SK-N-SH (cell line): Measurements from ENCODE around the gene NCAM1. TPM values are rescaled to one million over a fixed set of nuclear protein-coding genes. Genes with fewer than 3 reads are reported as not detected.

Experiments
- CTCF ChIA-PET: fragments of 300-600, 350-600 bp; formaldehyde crosslinking; extraction: SDS; loops from one replicate; lab custom pipeline; 2021; lab: Yijun Ruan, JAX
- POLR2A ChIA-PET: fragments of 350-600 bp; sonication (Branson Sonifier 250); formaldehyde crosslinking; extraction: SDS; loops from one replicate; lab custom pipeline; 2020; ENCODE audit warnings: antibody characterized with exemption, inconsistent platforms; lab: Yijun Ruan, JAX
- DNase-seq: peaks from one replicate; pipeline ENCODE4 v3.0.0; 2012
- H2AFZ ChIP-seq: fragments of 200-600 bp; sonication (generic); 2 replicates; pipeline ENCODE4 v1.8.1; 2016; ENCODE audit warnings: antibody characterized with exemption, mild to moderate bottlenecking, low read depth
- H3F3A ChIP-seq: fragments of 200-600 bp; sonication (generic); replicated peaks from 2 replicates; pipeline ENCODE3; 2016; ENCODE audit warnings: antibody characterized with exemption, mild to moderate bottlenecking; ENCODE audit not compliant: insufficient read depth
- H3K27ac ChIP-seq, 2 experiments: fragments of 200-500 bp in 1 of 2; fragments of 200-600 bp in 1 of 2; sonication (Bioruptor generic) in 1 of 2; sonication (generic), shearing (Covaris generic) in 1 of 2; 2 replicates each; pipeline versions ENCODE4 v1.5.1 to v1.6.1; 2014 to 2016; ENCODE audit warnings: low read depth in 2 of 2, inconsistent platforms in 1 of 2, low read length in 1 of 2, mild to moderate bottlenecking in 1 of 2, mixed read lengths in 1 of 2
- H3K27me3 ChIP-seq: fragments of 200-600 bp; sonication (generic), shearing (Covaris generic); 2 replicates; pipeline ENCODE4 v1.6.1; 2016; ENCODE audit warnings: mixed run types; ENCODE audit not compliant: insufficient read depth
- H3K36me3 ChIP-seq, 2 experiments: fragments of 200-500 bp in 1 of 2; fragments of 200-600 bp in 1 of 2; sonication (Bioruptor generic) in 1 of 2; sonication (generic) in 1 of 2; replicated peaks in 1 of 2; 2 replicates each; pipeline versions ENCODE3 to v1.5.1; 2014 to 2016; ENCODE audit warnings: low read length in 1 of 2, mild to moderate bottlenecking in 1 of 2; ENCODE audit not compliant: insufficient read depth in 2 of 2, control insufficient read depth in 1 of 2
- H3K4me1 ChIP-seq, 2 experiments: fragments of 200-500 bp in 1 of 2; fragments of 200-600 bp in 1 of 2; sonication (Bioruptor generic) in 1 of 2; sonication (generic), shearing (Covaris generic) in 1 of 2; 2 replicates each; pipeline versions ENCODE4 v1.5.1 to v1.6.1; 2014 to 2016; ENCODE audit warnings: low read depth in 1 of 2, low read length in 1 of 2, mixed run types in 1 of 2; ENCODE audit not compliant: insufficient read depth in 2 of 2, control insufficient read depth in 1 of 2
- H3K4me2 ChIP-seq: fragments of 200-600 bp; sonication (generic), shearing (Covaris generic); 2 replicates; pipeline ENCODE4 v1.6.1; 2017; ENCODE audit warnings: mixed run types
- H3K4me3 ChIP-seq, 2 experiments: fragments of 200-500 bp in 1 of 2; fragments of 200-600 bp in 1 of 2; sonication (Bioruptor generic) in 1 of 2; sonication (generic), shearing (Covaris generic) in 1 of 2; 2 replicates each; pipeline versions ENCODE4 v1.5.1 to v1.8.1; 2014 to 2016; ENCODE audit warnings: low read depth in 2 of 2, inconsistent platforms in 1 of 2, low read length in 1 of 2, mild to moderate bottlenecking in 1 of 2, mixed read lengths in 1 of 2, moderate library complexity in 1 of 2
- H3K79me2 ChIP-seq: fragments of 200-600 bp; sonication (generic); 2 replicates; pipeline ENCODE4 v1.8.1; 2017; ENCODE audit warnings: mild to moderate bottlenecking; ENCODE audit not compliant: insufficient read depth
- H3K9ac ChIP-seq: fragments of 200-600 bp; sonication (generic); 2 replicates; pipeline ENCODE4 v1.6.1; 2017; ENCODE audit warnings: mixed run types
- H3K9me2 ChIP-seq: fragments of 200-600 bp; sonication (generic); 2 replicates; pipeline ENCODE4 v1.6.1; 2017; ENCODE audit warnings: mixed run types
- H3K9me3 ChIP-seq: fragments of 200-600 bp; sonication (generic); 2 replicates; pipeline ENCODE4 v1.6.1; 2017; ENCODE audit warnings: mixed run types, mild to moderate bottlenecking, moderate library complexity
- H4K20me1 ChIP-seq: fragments of 200-600 bp; sonication (generic); 2 replicates; pipeline ENCODE4 v1.6.1; 2017; ENCODE audit warnings: mild to moderate bottlenecking, mixed run types; ENCODE audit not compliant: insufficient read depth
- FOSL2 ChIP-seq: IDR thresholded peaks from 2 replicates; pipeline ENCODE4 v1.4.0; 2012; ENCODE audit warnings: low read depth, mild to moderate bottlenecking, moderate library complexity, borderline replicate concordance
- FOXM1 ChIP-seq: IDR thresholded peaks from 2 replicates; pipeline ENCODE4 v1.4.0; 2012; ENCODE audit warnings: low read depth, mild to moderate bottlenecking
- JUND ChIP-seq: IDR thresholded peaks from 2 replicates; pipeline ENCODE4 v1.4.0; 2012
- NFIC ChIP-seq: IDR thresholded peaks from 2 replicates; pipeline ENCODE4 v1.4.0; 2012; ENCODE audit warnings: borderline replicate concordance
- RFX5 ChIP-seq: IDR thresholded peaks from 2 replicates; pipeline ENCODE4 v1.6.1; 2012; ENCODE audit warnings: mild to moderate bottlenecking, improper control_type of control experiment, low read length
- RXRA ChIP-seq: IDR thresholded peaks from 2 replicates; pipeline ENCODE4 v1.4.0; 2012; ENCODE audit warnings: low read depth, mild to moderate bottlenecking, borderline replicate concordance
- SMC3 ChIP-seq: IDR thresholded peaks from 2 replicates; pipeline ENCODE4 v1.6.1; 2012; ENCODE audit warnings: low read depth, low read length, improper control_type of control experiment
- WGBS: methylation state at CpG from one replicate; pipeline ENCODE4 v1.1.6; 2017; ENCODE audit warnings: low lambda C conversion rate; 5-methylcytosine and 5-hydroxymethylcytosine counted together
- polyA plus RNA-seq, 3 experiments: library from polyadenylated mRNA; depleted of rRNA; stranded (reverse); fragments of >200 nt; gene quantifications; 2 replicates each; pipeline ENCODE4 v1.2.3, GENCODE V29; 2012
- TF ChIP-seq, protein P1 (sequence below): IDR thresholded peaks from 2 replicates; pipeline ENCODE4 v1.4.0; 2012; ENCODE audit warnings: low read depth, borderline replicate concordance
- TF ChIP-seq, protein P2 (sequence below): IDR thresholded peaks from 2 replicates; pipeline ENCODE4 v1.4.0; 2012; ENCODE audit warnings: low read depth
- TF ChIP-seq, protein P3 (sequence below): fragments of 200-600 bp; sonication (generic); IDR thresholded peaks from 2 replicates; pipeline ENCODE4 v1.6.1; 2017; ENCODE audit warnings: antibody characterized with exemption, mild to moderate bottlenecking, moderate library complexity
- TF ChIP-seq, protein P4 (sequence below): IDR thresholded peaks from 2 replicates; pipeline ENCODE4 v1.4.0; 2012; ENCODE audit warnings: low read depth, borderline replicate concordance

Gene NCAM1
- polyA plus RNA-seq, 1 of the 3 experiments (the other 2 are of a cell fraction), result 19.4 TPM

DNA sequence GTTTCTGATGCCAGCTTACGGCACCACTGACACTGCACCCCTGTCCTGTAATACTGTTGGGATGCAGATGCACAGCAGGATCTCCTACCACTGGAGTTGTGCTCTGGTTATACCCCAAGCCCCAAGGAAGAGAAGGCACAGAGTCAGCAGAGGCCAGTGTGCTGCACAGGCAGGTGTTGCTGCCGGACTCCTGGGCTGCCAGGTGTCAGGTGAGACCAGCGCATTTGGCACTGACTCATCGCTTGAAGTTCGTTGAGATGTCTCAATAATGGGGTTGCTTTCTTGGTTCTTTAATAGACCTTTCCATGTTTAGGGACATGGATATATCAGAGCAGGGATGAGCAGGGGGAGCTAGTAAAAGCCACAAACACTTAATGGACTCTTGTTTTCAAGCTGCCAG lies 277.5 kb downstream of the NCAM1 start:
- WGBS, result 91% methylated on average over 5 of the region's 5 CpGs
- Histone ChIP-seq H3K4me3 (no peak overlapping the region), H3K27ac (no peak overlapping the region), H3K4me2 (no peak overlapping the region), H3K79me2 (no peaks in the 10 kb centered on the region), H3K4me1 (peaks cover 7 to 19% of the 10 kb centered on the region in 2 experiments; a peak in 3 of 4 replicates)
- CTCF ChIA-PET, result interaction anchor here (1.4 kb wide), 1 partner anchor 650 kb away, joined by 4 read pairs; no protein-coding TSS in a partner anchor
- no peak for TF ChIP-seq FOSL2
- TF ChIP-seq SMC3, result no peak
- TF ChIP-seq, protein P1, sequence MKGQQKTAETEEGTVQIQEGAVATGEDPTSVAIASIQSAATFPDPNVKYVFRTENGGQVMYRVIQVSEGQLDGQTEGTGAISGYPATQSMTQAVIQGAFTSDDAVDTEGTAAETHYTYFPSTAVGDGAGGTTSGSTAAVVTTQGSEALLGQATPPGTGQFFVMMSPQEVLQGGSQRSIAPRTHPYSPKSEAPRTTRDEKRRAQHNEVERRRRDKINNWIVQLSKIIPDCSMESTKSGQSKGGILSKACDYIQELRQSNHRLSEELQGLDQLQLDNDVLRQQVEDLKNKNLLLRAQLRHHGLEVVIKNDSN, result no peak
- TF ChIP-seq, protein P2, sequence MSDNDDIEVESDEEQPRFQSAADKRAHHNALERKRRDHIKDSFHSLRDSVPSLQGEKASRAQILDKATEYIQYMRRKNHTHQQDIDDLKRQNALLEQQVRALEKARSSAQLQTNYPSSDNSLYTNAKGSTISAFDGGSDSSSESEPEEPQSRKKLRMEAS, result no peak
- TF ChIP-seq RFX5, result no peak
- TF ChIP-seq FOXM1, result no peak
- TF ChIP-seq, all 33 proteins: peak for 0
- POLR2A ChIA-PET, result interaction anchor here (0.9 kb wide), 1 partner anchor 9 kb away, joined by 5 read pairs; no protein-coding TSS in a partner anchor
- no peaks in the 10 kb centered on the region for H4K20me1 ChIP-seq
- no peak for DNase-seq
- no peaks in the 10 kb centered on the region for H3K9me2 ChIP-seq
- no peak overlapping the region for H2AFZ ChIP-seq
- no peaks in the 10 kb centered on the region for H3F3A ChIP-seq
- peaks cover 0 to 20% of the 10 kb centered on the region in 2 experiments for H3K36me3 ChIP-seq
- no peaks in the 10 kb centered on the region for H3K27me3 ChIP-seq
- H3K9me3 ChIP-seq, result no peaks in the 10 kb centered on the region
- H3K9ac ChIP-seq, result no peak overlapping the region

DNA sequence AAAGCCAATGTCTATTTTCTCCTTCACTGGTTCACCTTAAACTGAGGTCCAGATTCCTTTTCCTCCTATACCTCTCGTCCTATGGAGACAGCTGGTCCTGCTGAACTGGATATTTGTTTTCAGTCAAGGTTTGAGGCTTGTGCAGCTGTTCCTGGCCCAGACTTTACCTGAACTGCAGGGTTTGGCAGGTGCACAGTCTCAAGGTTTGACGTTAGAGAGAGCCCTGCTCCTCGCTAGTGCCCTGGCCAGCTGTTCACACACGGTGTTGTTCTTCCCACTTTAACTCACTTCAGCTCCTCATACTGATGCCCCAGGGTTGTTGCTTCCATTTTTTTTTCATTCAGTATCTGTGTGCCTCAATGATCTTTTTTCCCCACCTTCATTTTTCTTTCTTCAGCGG lies 279.2 kb downstream of the NCAM1 start:
- Histone ChIP-seq H3K4me1 (peaks cover 7 to 19% of the 10 kb centered on the region in 2 experiments; a peak in 3 of 4 replicates), H3K9me2 (no peaks in the 10 kb centered on the region), H3K27ac (0 out of 4 replicates have a peak overlapping the region, but pooled peaks of 1 of the 2 experiments have one; percentile 65), H3K36me3 (peaks cover 0 to 19% of the 10 kb centered on the region in 2 experiments), H3K4me3 (no peak overlapping the region), H3K4me2 (no peak overlapping the region), H4K20me1 (no peaks in the 10 kb centered on the region), H3K9me3 (no peaks in the 10 kb centered on the region), H3K79me2 (no peaks in the 10 kb centered on the region), H3K9ac (no peak overlapping the region), H2AFZ (no peak overlapping the region), H3F3A (no peaks in the 10 kb centered on the region), H3K27me3 (no peaks in the 10 kb centered on the region)
- POLR2A ChIA-PET, result no interaction called here
- CTCF ChIA-PET, result interaction anchor here (1.4 to 1.5 kb wide), 2 partner anchors 24 to 68 kb away, joined by 3 to 4 read pairs; no protein-coding TSS in a partner anchor
- TF ChIP-seq JUND (no peak), NFIC (no peak), RXRA (no peak)
- TF ChIP-seq, protein P3, sequence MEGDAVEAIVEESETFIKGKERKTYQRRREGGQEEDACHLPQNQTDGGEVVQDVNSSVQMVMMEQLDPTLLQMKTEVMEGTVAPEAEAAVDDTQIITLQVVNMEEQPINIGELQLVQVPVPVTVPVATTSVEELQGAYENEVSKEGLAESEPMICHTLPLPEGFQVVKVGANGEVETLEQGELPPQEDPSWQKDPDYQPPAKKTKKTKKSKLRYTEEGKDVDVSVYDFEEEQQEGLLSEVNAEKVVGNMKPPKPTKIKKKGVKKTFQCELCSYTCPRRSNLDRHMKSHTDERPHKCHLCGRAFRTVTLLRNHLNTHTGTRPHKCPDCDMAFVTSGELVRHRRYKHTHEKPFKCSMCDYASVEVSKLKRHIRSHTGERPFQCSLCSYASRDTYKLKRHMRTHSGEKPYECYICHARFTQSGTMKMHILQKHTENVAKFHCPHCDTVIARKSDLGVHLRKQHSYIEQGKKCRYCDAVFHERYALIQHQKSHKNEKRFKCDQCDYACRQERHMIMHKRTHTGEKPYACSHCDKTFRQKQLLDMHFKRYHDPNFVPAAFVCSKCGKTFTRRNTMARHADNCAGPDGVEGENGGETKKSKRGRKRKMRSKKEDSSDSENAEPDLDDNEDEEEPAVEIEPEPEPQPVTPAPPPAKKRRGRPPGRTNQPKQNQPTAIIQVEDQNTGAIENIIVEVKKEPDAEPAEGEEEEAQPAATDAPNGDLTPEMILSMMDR, result no peak
- TF ChIP-seq, protein P4, sequence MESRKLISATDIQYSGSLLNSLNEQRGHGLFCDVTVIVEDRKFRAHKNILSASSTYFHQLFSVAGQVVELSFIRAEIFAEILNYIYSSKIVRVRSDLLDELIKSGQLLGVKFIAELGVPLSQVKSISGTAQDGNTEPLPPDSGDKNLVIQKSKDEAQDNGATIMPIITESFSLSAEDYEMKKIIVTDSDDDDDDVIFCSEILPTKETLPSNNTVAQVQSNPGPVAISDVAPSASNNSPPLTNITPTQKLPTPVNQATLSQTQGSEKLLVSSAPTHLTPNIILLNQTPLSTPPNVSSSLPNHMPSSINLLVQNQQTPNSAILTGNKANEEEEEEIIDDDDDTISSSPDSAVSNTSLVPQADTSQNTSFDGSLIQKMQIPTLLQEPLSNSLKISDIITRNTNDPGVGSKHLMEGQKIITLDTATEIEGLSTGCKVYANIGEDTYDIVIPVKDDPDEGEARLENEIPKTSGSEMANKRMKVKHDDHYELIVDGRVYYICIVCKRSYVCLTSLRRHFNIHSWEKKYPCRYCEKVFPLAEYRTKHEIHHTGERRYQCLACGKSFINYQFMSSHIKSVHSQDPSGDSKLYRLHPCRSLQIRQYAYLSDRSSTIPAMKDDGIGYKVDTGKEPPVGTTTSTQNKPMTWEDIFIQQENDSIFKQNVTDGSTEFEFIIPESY, result no peak
- no peak for DNase-seq
- WGBS, result 71% methylated on average over 5 of the region's 5 CpGs
